Smooth muscle cell (in vitro differentiated cells): Measurements from ENCODE around the gene TAF1L. TPM values are rescaled to one million over a fixed set of nuclear protein-coding genes. Genes with fewer than 3 reads are reported as not detected.

Experiments
- DNase-seq: peaks from one replicate; lab custom pipeline; 2025; ENCODE audit not compliant: unreplicated experiment; lab: John Stamatoyannopoulos, UW
- H2AFZ ChIP-seq: fragments of 200-600 bp; sonication (generic); 2 replicates; pipeline ENCODE4 v1.6.0; 2016; ENCODE audit warnings: antibody characterized with exemption, low read depth, mild to moderate bottlenecking
- H3F3A ChIP-seq: fragments of 200-600 bp; sonication (generic); 2 replicates; pipeline ENCODE4 v1.6.0; 2017; ENCODE audit warnings: antibody characterized with exemption, low read depth
- H3K27ac ChIP-seq: fragments of 200-600 bp; sonication (generic); 2 replicates; pipeline ENCODE4 v1.5.1; 2016; ENCODE audit warnings: low read depth, mild to moderate bottlenecking
- H3K27me3 ChIP-seq: fragments of 200-600 bp; sonication (generic); 2 replicates; pipeline ENCODE4 v1.6.1; 2016; ENCODE audit warnings: low read depth, mild to moderate bottlenecking
- H3K36me3 ChIP-seq: fragments of 200-600 bp; sonication (generic); 2 replicates; pipeline ENCODE4 v1.5.1; 2016; ENCODE audit warnings: low read depth
- H3K4me1 ChIP-seq: fragments of 200-600 bp; sonication (generic); 2 replicates; pipeline ENCODE4 v1.5.1; 2016; ENCODE audit warnings: low read depth
- H3K4me2 ChIP-seq: fragments of 200-600 bp; sonication (generic); 2 replicates; pipeline ENCODE4 v1.6.0; 2016; ENCODE audit warnings: mild to moderate bottlenecking
- H3K4me3 ChIP-seq: fragments of 200-600 bp; sonication (generic); 2 replicates; pipeline ENCODE4 v1.5.1; 2016; ENCODE audit warnings: mild to moderate bottlenecking
- H3K79me2 ChIP-seq: fragments of 200-600 bp; sonication (generic); 2 replicates; pipeline ENCODE4 v1.6.0; 2016; ENCODE audit warnings: low read depth, mild to moderate bottlenecking
- H3K9ac ChIP-seq: fragments of 200-600 bp; sonication (generic); 2 replicates; pipeline ENCODE4 v1.6.0; 2016; ENCODE audit warnings: low read depth
- H3K9me3 ChIP-seq: fragments of 200-600 bp; sonication (generic); replicated peaks from 2 replicates; pipeline ENCODE4 v1.5.1; 2016; ENCODE audit warnings: low read depth
- H4K20me1 ChIP-seq: fragments of 200-600 bp; sonication (generic); 2 replicates; pipeline ENCODE4 v1.6.0; 2016; ENCODE audit warnings: low read depth
- WGBS: methylation state at CpG from one replicate; pipeline ENCODE4 v1.1.7; 2016; ENCODE audit warnings: low lambda C conversion rate; 5-methylcytosine and 5-hydroxymethylcytosine counted together
- polyA plus RNA-seq: library from polyadenylated mRNA; unstranded; fragments of >200 nt; fragmentation: Nextera tagmentation; extraction: Ambion mirVana; gene quantifications from 2 replicates; pipeline ENCODE4 v1.2.1, GENCODE V29; 2016
- total RNA-seq: library from RNA; depleted of rRNA; stranded (reverse); fragments of >200 nt; gene quantifications from 2 replicates; pipeline ENCODE4 v1.2.3, GENCODE V29; 2014
- TF ChIP-seq, protein P1 (sequence below): fragments of 200-600 bp; sonication (generic); IDR thresholded peaks from 2 replicates; pipeline ENCODE4 v1.5.1; 2017; ENCODE audit warnings: borderline replicate concordance, mild to moderate bottlenecking, antibody characterized with exemption; ENCODE audit not compliant: insufficient read depth, poor library complexity, severe bottlenecking

Gene TAF1L
- total and polyA plus RNA-seq, 2 experiments from 2014 or later = 0.02 TPM; not detected in 1

DNA sequence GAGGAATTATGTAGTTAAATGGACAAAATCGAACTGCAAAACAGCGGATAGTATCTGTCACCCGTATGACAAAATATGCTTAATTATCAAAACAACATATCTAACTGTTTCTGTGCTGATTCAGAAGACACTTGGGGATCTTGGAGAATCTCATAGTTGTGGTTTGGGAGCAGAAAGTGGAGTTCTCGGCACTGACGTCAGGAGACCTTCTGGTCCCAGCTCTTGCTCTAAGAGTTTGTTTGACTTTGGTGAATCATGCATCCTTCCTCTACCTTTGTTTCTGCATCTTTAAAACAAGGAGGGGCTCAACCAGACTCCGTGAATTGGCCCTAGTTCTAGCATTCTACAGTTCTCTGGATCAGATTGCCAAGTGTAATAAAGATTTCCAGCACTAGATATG lies 37.0 kb upstream of the TAF1L start:
- TF ChIP-seq, protein P1, sequence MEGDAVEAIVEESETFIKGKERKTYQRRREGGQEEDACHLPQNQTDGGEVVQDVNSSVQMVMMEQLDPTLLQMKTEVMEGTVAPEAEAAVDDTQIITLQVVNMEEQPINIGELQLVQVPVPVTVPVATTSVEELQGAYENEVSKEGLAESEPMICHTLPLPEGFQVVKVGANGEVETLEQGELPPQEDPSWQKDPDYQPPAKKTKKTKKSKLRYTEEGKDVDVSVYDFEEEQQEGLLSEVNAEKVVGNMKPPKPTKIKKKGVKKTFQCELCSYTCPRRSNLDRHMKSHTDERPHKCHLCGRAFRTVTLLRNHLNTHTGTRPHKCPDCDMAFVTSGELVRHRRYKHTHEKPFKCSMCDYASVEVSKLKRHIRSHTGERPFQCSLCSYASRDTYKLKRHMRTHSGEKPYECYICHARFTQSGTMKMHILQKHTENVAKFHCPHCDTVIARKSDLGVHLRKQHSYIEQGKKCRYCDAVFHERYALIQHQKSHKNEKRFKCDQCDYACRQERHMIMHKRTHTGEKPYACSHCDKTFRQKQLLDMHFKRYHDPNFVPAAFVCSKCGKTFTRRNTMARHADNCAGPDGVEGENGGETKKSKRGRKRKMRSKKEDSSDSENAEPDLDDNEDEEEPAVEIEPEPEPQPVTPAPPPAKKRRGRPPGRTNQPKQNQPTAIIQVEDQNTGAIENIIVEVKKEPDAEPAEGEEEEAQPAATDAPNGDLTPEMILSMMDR = no peak
- Histone ChIP-seq H3K9me3 (no peaks in the 10 kb centered on the region), H3K9ac (no peak overlapping the region), H3K27me3 (no peaks in the 10 kb centered on the region), H3K4me1 (no peaks in the 10 kb centered on the region), H3K36me3 (no peaks in the 10 kb centered on the region), H3F3A (no peaks in the 10 kb centered on the region), H3K27ac (no peak overlapping the region), H2AFZ (no peak overlapping the region), H4K20me1 (no peaks in the 10 kb centered on the region), H3K4me2 (no peak overlapping the region), H3K4me3 (no peak overlapping the region), H3K79me2 (no peaks in the 10 kb centered on the region)
- DNase-seq = no peak
- WGBS = 69% methylated on average over 6 of the region's 6 CpGs

DNA sequence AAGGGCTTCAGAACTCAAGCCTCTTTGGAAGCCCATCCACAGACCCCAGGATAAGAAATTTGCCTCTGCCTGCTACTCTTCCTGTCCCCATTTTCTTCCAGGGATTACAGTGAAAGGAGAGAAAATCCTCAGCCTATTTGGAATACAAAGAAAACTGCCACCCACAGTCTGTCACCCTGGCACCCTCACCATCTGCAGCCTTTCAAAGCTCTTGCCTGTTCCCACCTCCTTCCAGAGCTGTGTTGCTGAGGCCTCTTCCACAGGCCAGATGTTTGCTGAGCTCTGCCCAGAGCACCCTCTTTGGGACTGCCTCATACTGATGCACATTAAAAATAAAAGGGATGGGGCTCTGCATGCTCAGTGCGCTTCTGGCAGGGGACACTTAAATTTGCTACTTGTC lies 35.9 kb upstream of the TAF1L start:
- Histone ChIP-seq H3F3A (no peaks in the 10 kb centered on the region), H4K20me1 (no peaks in the 10 kb centered on the region), H3K9ac (no peak overlapping the region), H3K79me2 (no peaks in the 10 kb centered on the region), H3K36me3 (no peaks in the 10 kb centered on the region), H2AFZ (no peak overlapping the region), H3K4me2 (no peak overlapping the region), H3K9me3 (no peaks in the 10 kb centered on the region), H3K4me3 (no peak overlapping the region), H3K4me1 (no peaks in the 10 kb centered on the region), H3K27ac (no peak overlapping the region), H3K27me3 (no peaks in the 10 kb centered on the region)
- DNase-seq = no peak
- WGBS = 93% methylated on average over 1 of the region's 1 CpG
- TF ChIP-seq, protein P1 = no peak

DNA sequence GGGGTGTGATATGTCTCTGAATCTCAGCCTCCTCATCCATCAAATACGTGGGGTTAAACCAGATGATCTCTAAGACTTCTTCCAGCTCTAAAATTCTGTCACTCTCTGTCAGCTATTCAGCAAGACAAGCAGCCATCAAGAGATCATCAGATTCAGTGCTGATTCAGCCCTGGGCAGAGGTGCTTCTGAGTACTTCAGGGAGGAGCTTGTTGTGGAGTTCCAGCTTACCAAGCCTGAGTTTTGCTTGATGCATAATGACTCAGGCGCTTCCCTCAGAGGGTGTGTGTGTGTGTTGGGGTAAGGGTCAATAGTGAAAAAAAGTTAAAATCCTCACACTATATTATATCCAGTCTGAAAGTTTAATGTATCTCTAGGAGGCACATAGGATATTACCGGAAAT lies 29.6 kb upstream of the TAF1L start:
- H3K27me3 ChIP-seq = no peaks in the 10 kb centered on the region
- 68% methylated on average over 3 of the region's 3 CpGs for WGBS
- H3K27ac ChIP-seq = no peak overlapping the region
- no peaks in the 10 kb centered on the region for H3K36me3 ChIP-seq
- H3K79me2 ChIP-seq = no peaks in the 10 kb centered on the region
- no peaks in the 10 kb centered on the region for H3K4me1 ChIP-seq
- TF ChIP-seq, protein P1 = no peak
- no peak overlapping the region for H3K4me2 ChIP-seq
- no peak overlapping the region for H3K9ac ChIP-seq
- no peak for DNase-seq
- H3F3A ChIP-seq = no peaks in the 10 kb centered on the region
- H3K4me3 ChIP-seq = no peak overlapping the region
- no peaks in the 10 kb centered on the region for H4K20me1 ChIP-seq
- H3K9me3 ChIP-seq = no peaks in the 10 kb centered on the region
- no peak overlapping the region for H2AFZ ChIP-seq

DNA sequence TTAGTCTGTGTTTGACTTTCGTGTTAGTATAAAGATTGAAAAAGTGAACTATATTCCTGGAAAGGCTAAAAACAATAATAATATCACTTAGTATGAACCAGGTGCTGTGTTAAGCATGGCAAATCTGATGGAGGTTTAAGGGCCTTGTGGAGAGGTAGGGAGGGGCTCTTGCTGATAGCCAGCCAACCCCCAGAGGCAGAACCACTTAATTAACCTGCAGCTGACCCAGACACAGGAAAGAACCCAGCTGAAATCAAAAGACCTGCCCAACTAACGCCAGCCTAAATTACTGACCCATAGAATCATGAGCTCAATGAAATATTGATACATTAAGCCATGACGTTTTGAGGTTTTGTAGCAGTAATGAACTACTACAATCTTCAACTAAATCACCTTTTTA lies 28.3 kb upstream of the TAF1L start:
- Histone ChIP-seq H3K36me3 (no peaks in the 10 kb centered on the region), H3K9me3 (no peaks in the 10 kb centered on the region), H3K27ac (no peak overlapping the region), H4K20me1 (no peaks in the 10 kb centered on the region), H3K4me3 (no peak overlapping the region), H3K27me3 (no peaks in the 10 kb centered on the region), H2AFZ (no peak overlapping the region), H3K4me1 (no peaks in the 10 kb centered on the region), H3K4me2 (no peak overlapping the region), H3K9ac (no peak overlapping the region), H3K79me2 (no peaks in the 10 kb centered on the region), H3F3A (no peaks in the 10 kb centered on the region)
- no peak for DNase-seq
- TF ChIP-seq, protein P1 = no peak
- WGBS = 64% methylated on average over 3 of the region's 3 CpGs
